Midbrain (tissue), 1 donor: ENCODE measurements around the gene NUDT8.
A peak's percentile ranks its signal among the peaks of the same experiment; 100 is the strongest.
"Not testable (repeated sequence)": the region's sequence is repeated elsewhere in the genome, so short reads cannot be mapped to it uniquely, and the experiment has no call there.

ENCODE experiments used
- DNase-seq: peaks from one replicate; lab custom pipeline; 2025; lab: John Stamatoyannopoulos, UW

Gene NUDT8

GRCh38 chr11:67641338-67642172, 11.8 kb upstream of the NUDT8 start:
- no peak for DNase-seq

GRCh38 chr11:67640758-67641337, 11.1 kb upstream of the NUDT8 start:
- no peak for DNase-seq

- DNase-seq, result peak; percentile 37
Observed at GRCh38 chr11:67640021-67640757, 10.5 kb upstream of the NUDT8 start.

- DNase-seq, result no peak
Observed at GRCh38 chr11:67639438-67639859, 9.7 kb upstream of the NUDT8 start, which contains the start of gene TBX10. TBX10 (minus strand) TSS chr11:67639763; CDS start chr11:67639472, 291 bp downstream.

GRCh38 chr11:67638535-67639437, 9.0 kb upstream of the NUDT8 start:
- DNase-seq, result no peak

GRCh38 chr11:67637441-67637840, 7.7 kb upstream of the NUDT8 start:
- DNase-seq, result not testable (repeated sequence)

GRCh38 chr11:67636962-67637361, 7.2 kb upstream of the NUDT8 start:
- DNase-seq, result no peak

- no peak for DNase-seq
Observed at GRCh38 chr11:67635231-67635521, 5.4 kb upstream of the NUDT8 start.

- no peak for DNase-seq
Observed at GRCh38 chr11:67634366-67635230, 4.9 kb upstream of the NUDT8 start.

- DNase-seq, result no peak
Observed at GRCh38 chr11:67633758-67634365, 4.1 kb upstream of the NUDT8 start.

GRCh38 chr11:67632982-67633755, 3.4 kb upstream of the NUDT8 start:
- no peak for DNase-seq

GRCh38 chr11:67632175-67632981, 2.6 kb upstream of the NUDT8 start:
- DNase-seq, result no peak

- no peak for DNase-seq
Observed at GRCh38 chr11:67631853-67632174, 2.1 kb upstream of the NUDT8 start.

- DNase-seq, result no peak
Observed at GRCh38 chr11:67631411-67631810, 1.7 kb upstream of the NUDT8 start.

- no peak for DNase-seq
Observed at GRCh38 chr11:67630943-67631331, 1.2 kb upstream of the NUDT8 start.

- DNase-seq, result peak; percentile 97
Observed at GRCh38 chr11:67630228-67630942, 648 bp upstream of the NUDT8 start.

GRCh38 chr11:67628710-67629385, 889 bp downstream of the NUDT8 start:
- DNase-seq, result no peak
